Caco-2 (cell line): ENCODE data around the gene ZG16. TPM values are rescaled to one million over a fixed set of nuclear protein-coding genes. Genes with fewer than 3 reads are reported as not detected.
A peak's percentile ranks its signal among the peaks of the same experiment; 100 is the strongest.

Experiments used
- BruUV-seq: library from RNA; stranded (reverse); fragments of 400-500 nt; replicated peaks from 2 replicates; lab custom pipeline; 2021; lab: Mats Ljungman, UMichigan
- CTCF ChIA-PET: fragments of 300-600 bp; sonication (Branson Sonifier 250); formaldehyde crosslinking; loops from one replicate; lab custom pipeline; 2022; ENCODE audit warnings: antibody characterized with exemption; lab: Charles Lee
- POLR2A ChIA-PET: fragments of 300-600 bp; sonication (Branson Sonifier 250); formaldehyde crosslinking; loops from one replicate; lab custom pipeline; 2022; ENCODE audit warnings: antibody characterized with exemption; lab: Charles Lee
- DNase-seq, 2 experiments: peaks; one replicate each; pipeline versions ENCODE4 v3.0.0 to v3.0.0-alpha.2; 2020 to 2022
- H3K27me3 ChIP-seq: replicated peaks from 2 replicates; pipeline ENCODE4 v1.6.0; 2011; ENCODE audit warnings: low read length; ENCODE audit not compliant: control insufficient read depth, insufficient read depth
- H3K36me3 ChIP-seq: 2 replicates; pipeline ENCODE4 v1.5.1; 2011; ENCODE audit warnings: low read length; ENCODE audit not compliant: control insufficient read depth, insufficient read depth
- H3K4me1 ChIP-seq: fragments of 250-450 bp; sonication (Bioruptor Pico); 2 replicates; pipeline ENCODE4 v1.5.1; 2020; ENCODE audit warnings: mild to moderate bottlenecking
- H3K4me3 ChIP-seq: 2 replicates; pipeline ENCODE4 v1.5.1; 2011; ENCODE audit warnings: low read depth, mild to moderate bottlenecking, control low read depth, low read length
- H3K9me3 ChIP-seq: fragments of 250-450 bp; sonication (Bioruptor Pico); 2 replicates; pipeline ENCODE4 v1.5.1; 2020; ENCODE audit warnings: mild to moderate bottlenecking, moderate library complexity
- H3K27ac Mint-ChIP-seq: one replicate; pipeline ENCODE4 v1.8.0; 2022; ENCODE audit warnings: mixed read lengths; ENCODE audit not compliant: unreplicated experiment
- H3K27me3 Mint-ChIP-seq: one replicate; pipeline ENCODE4 v1.8.0; 2022; ENCODE audit warnings: mixed read lengths; ENCODE audit not compliant: insufficient read depth, unreplicated experiment
- H3K36me3 Mint-ChIP-seq: one replicate; pipeline ENCODE4 v1.8.0; 2022; ENCODE audit warnings: mild to moderate bottlenecking, mixed read lengths; ENCODE audit not compliant: insufficient read depth, unreplicated experiment
- H3K4me1 Mint-ChIP-seq: one replicate; pipeline ENCODE4 v1.8.0; 2022; ENCODE audit warnings: low read depth, mixed read lengths; ENCODE audit not compliant: unreplicated experiment
- H3K4me3 Mint-ChIP-seq: one replicate; pipeline ENCODE4 v1.8.0; 2022; ENCODE audit warnings: mild to moderate bottlenecking, moderate library complexity, mixed read lengths; ENCODE audit not compliant: unreplicated experiment
- H3K9me3 Mint-ChIP-seq: one replicate; pipeline ENCODE4 v1.8.0; 2022; ENCODE audit warnings: mixed read lengths; ENCODE audit not compliant: unreplicated experiment
- CTCF ChIP-seq, 2 experiments: fragments of 200-600 bp in 1 of 2; IDR thresholded peaks; 1 replicate in 1 of 2; 2 replicates in 1 of 2; pipeline versions ENCODE4 v1.5.1 to v1.8.0; 2011 to 2022; ENCODE audit warnings: antibody characterized with exemption in 1 of 2, control low read depth in 1 of 2, inconsistent platforms in 1 of 2, low read depth in 1 of 2, low read length in 1 of 2, mild to moderate bottlenecking in 1 of 2, moderate library complexity in 1 of 2; ENCODE audit not compliant: insufficient read depth in 1 of 2, severe bottlenecking in 1 of 2, unreplicated experiment in 1 of 2
- intact Hi-C: fragments of 100-400 bp; cut with micrococcal nuclease; formaldehyde crosslinking; loops from one replicate; pipeline ENCODE4 v1.10.0; 2022; ENCODE audit not compliant: unreplicated experiment
- total RNA-seq: library from RNA; stranded (reverse); gene quantifications from 2 replicates; pipeline ENCODE4 v1.2.3, GENCODE V29; 2022

The ZG16 gene
- total RNA-seq, 1 experiment from 2014 or later: 1.9 TPM

GRCh38 chr16:29734786-29735185 is 43.3 kb upstream of the ZG16 start:
- POLR2A ChIA-PET: no interaction called here

GRCh38 chr16:29736112-29736511 is 41.9 kb upstream of the ZG16 start:
- Histone ChIP-seq H3K4me3 (no peak overlapping the region), H3K4me1 (peaks cover 26% of the 10 kb centered on the region), H3K36me3 (no peaks in the 10 kb centered on the region; the same call in 1 of the 2 replicates), H3K9me3 (no peaks in the 10 kb centered on the region), H3K27me3 (no peaks in the 10 kb centered on the region)
- H3K9me3 Mint-ChIP-seq: no peaks in the 10 kb centered on the region
- no peak overlapping the region for H3K4me3 Mint-ChIP-seq
- no TSS peak for BruUV-seq
- peak in 1 of 2 experiments; percentile 30 for TF ChIP-seq CTCF (IDR thresholded peaks at IDR 0.05; ENCODE audit: insufficient read depth in 1 of 2, low read depth in 1 of 2, low read length in 1 of 2, severe bottlenecking in 1 of 2, unreplicated experiment in 1 of 2)
- intact Hi-C loops: no loop called here
- ChIA-PET CTCF (interaction anchor here (0.5 to 0.9 kb wide), 2 partner anchors 13 to 54 kb away, joined by 3 read pairs; partner anchors contain the start of gene KIF22), POLR2A (no interaction called here)
- H3K36me3 Mint-ChIP-seq: no peaks in the 10 kb centered on the region
- H3K27ac Mint-ChIP-seq: no peak overlapping the region
- DNase-seq: no peak
- peaks cover 44% of the 10 kb centered on the region for H3K4me1 Mint-ChIP-seq
- H3K27me3 Mint-ChIP-seq: no peaks in the 10 kb centered on the region

More at GRCh38 chr16:29734786-29735185, 43.3 kb upstream of the ZG16 start:
- no peak overlapping the region for H3K4me3 Mint-ChIP-seq
- H3K9me3 ChIP-seq: no peaks in the 10 kb centered on the region
- peaks cover 33% of the 10 kb centered on the region for H3K4me1 Mint-ChIP-seq
- H3K36me3 Mint-ChIP-seq: no peaks in the 10 kb centered on the region
- H3K27me3 ChIP-seq: no peaks in the 10 kb centered on the region
- H3K36me3 ChIP-seq: no peaks in the 10 kb centered on the region; the same call in 1 of the 2 replicates
- intact Hi-C loops: no loop called here
- H3K9me3 Mint-ChIP-seq: no peaks in the 10 kb centered on the region
- DNase-seq: no peak
- CTCF ChIA-PET: no interaction called here
- no peak overlapping the region for H3K4me3 ChIP-seq
- no peak for TF ChIP-seq CTCF (IDR thresholded peaks at IDR 0.05; ENCODE audit: insufficient read depth in 1 of 2, low read depth in 1 of 2, low read length in 1 of 2, severe bottlenecking in 1 of 2, unreplicated experiment in 1 of 2)
- peaks cover 17% of the 10 kb centered on the region for H3K4me1 ChIP-seq
- no peak overlapping the region for H3K27ac Mint-ChIP-seq
- no peaks in the 10 kb centered on the region for H3K27me3 Mint-ChIP-seq
- no TSS peak for BruUV-seq

- ChIA-PET POLR2A (no interaction called here), CTCF (no interaction called here)
- intact Hi-C loops: no loop called here
- H3K4me3 ChIP-seq: no peak overlapping the region
- BruUV-seq: no TSS peak
- no peak for DNase-seq
- H3K9me3 ChIP-seq: no peaks in the 10 kb centered on the region
- no peaks in the 10 kb centered on the region; the same call in 1 of the 2 replicates for H3K36me3 ChIP-seq
- no peak for TF ChIP-seq CTCF (IDR thresholded peaks at IDR 0.05; ENCODE audit: insufficient read depth in 1 of 2, low read depth in 1 of 2, low read length in 1 of 2, severe bottlenecking in 1 of 2, unreplicated experiment in 1 of 2)
- no peaks in the 10 kb centered on the region for H3K9me3 Mint-ChIP-seq
- no peaks in the 10 kb centered on the region for H3K36me3 Mint-ChIP-seq
- no peak overlapping the region for H3K4me3 Mint-ChIP-seq
- H3K4me1 ChIP-seq: peaks cover 33% of the 10 kb centered on the region
- no peak overlapping the region for H3K27ac Mint-ChIP-seq
- H3K27me3 Mint-ChIP-seq: no peaks in the 10 kb centered on the region
- H3K27me3 ChIP-seq: no peaks in the 10 kb centered on the region
- H3K4me1 Mint-ChIP-seq: peaks cover 44% of the 10 kb centered on the region
Observed at GRCh38 chr16:29736764-29737163, 41.3 kb upstream of the ZG16 start.
